Measurements from ENCODE around the gene SLC25A29. TPM values are rescaled to one million over a fixed set of nuclear protein-coding genes. Genes with fewer than 3 reads are reported as not detected.

The SLC25A29 gene
- total RNA-seq, 1 donor from 2014 or later, result 15.9 TPM

DNA sequence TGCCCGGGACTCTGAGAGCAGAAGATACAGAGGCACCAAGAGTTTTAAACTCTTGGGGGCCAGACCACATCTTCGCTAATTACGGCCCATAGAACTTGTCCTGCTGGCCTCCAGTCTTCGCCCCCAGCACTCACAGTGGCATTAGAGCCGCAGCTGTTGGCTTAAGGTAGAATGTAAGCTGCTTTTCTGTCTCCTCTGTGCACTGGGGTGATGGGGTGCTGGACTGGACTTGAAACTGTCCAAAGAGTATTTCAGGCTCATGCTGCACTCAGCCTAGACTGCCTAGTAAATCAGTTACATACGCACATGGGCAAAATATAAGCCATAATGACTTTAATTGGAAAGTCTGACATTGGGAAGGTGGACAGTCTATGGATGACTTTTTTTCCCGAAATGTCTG is 38.3 kb downstream of the SLC25A29 start:
- no peaks in the 10 kb centered on the region for H3K27me3 Mint-ChIP-seq (ENCODE audit: insufficient read depth)
- peaks cover 27% of the 10 kb centered on the region for H3K4me1 Mint-ChIP-seq (ENCODE audit: low read depth)
- H3K9me3 Mint-ChIP-seq, result no peaks in the 10 kb centered on the region
- no peak overlapping the region for H3K4me3 Mint-ChIP-seq
- H3K36me3 Mint-ChIP-seq (ENCODE audit: low read depth), result peaks cover 17% of the 10 kb centered on the region
- intact Hi-C loops (cut with micrococcal nuclease), result no loop called here
- no peak for DNase-seq (ENCODE audit: low spot score)
- no peak overlapping the region for H3K27ac Mint-ChIP-seq

GRCh38 chr14:100263141-100263540 is 43.1 kb downstream of the SLC25A29 start:
- Mint-ChIP-seq H3K27me3 (ENCODE audit: insufficient read depth) (no peaks in the 10 kb centered on the region), H3K9me3 (no peaks in the 10 kb centered on the region), H3K4me3 (no peak overlapping the region), H3K27ac (no peak overlapping the region), H3K4me1 (ENCODE audit: low read depth) (peaks cover 67% of the 10 kb centered on the region), H3K36me3 (ENCODE audit: low read depth) (peaks cover 31% of the 10 kb centered on the region)
- intact Hi-C loops (cut with micrococcal nuclease), result no loop called here
- DNase-seq (ENCODE audit: low spot score), result no peak

GRCh38 chr14:100262545-100262944 is 43.7 kb downstream of the SLC25A29 start:
- Mint-ChIP-seq H3K27ac (no peak overlapping the region), H3K4me1 (ENCODE audit: low read depth) (peaks cover 72% of the 10 kb centered on the region), H3K9me3 (no peaks in the 10 kb centered on the region), H3K27me3 (ENCODE audit: insufficient read depth) (no peaks in the 10 kb centered on the region), H3K36me3 (ENCODE audit: low read depth) (peaks cover 31% of the 10 kb centered on the region), H3K4me3 (no peak overlapping the region)
- intact Hi-C loops (cut with micrococcal nuclease), result no loop called here
- DNase-seq (ENCODE audit: low spot score), result no peak

DNA sequence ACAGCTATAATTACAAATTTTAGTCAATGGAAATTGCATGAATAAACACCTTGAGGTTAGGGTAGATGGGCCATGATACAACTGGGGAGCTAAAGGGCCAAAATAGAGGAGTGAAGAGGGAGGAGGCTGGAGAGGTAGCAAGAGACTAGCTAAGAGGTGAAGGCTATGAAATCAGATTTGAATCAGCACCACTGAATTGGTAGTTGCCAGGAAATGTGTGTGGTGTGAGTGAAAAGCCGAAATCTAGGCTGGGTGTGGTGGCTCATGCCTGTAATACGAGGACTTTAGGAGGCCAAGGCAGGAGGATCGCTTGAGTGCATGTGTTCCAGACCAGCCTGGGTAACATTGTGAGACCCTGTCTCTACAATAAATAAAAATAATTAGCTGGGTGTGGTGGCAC is 44.6 kb downstream of the SLC25A29 start:
- intact Hi-C loops (cut with micrococcal nuclease), result loop anchor here (2.0 kb wide), 1 partner anchor 15 kb away; no protein-coding TSS in a partner anchor
- H3K36me3 Mint-ChIP-seq (ENCODE audit: low read depth), result peaks cover 35% of the 10 kb centered on the region

DNA sequence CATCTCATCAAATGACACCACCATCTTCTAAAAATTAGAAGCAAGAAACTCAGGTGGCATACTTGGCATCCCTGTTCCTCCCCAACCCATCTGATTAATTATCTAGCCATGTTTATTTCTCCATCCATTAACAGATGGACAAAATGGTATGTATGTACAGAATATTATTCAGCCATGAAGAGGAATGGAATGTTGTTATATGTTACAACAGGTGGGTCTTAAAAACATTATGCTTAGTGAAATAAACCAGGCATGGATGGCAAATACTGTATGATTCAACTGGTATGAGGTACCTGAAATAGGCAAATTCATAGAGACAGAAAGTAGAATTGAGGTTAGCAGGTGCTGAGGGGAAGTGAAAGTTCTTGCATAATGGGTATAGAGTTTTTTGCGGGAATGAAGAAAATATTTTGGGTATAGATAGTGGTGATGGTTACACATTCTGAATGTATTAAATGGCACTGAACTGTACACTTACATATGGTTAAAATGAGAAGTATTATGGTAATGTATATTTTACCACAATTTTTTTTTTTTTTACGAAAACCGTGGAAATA is 49.8 kb downstream of the SLC25A29 start:
- no peak overlapping the region for H3K4me3 Mint-ChIP-seq
- intact Hi-C loops (cut with micrococcal nuclease), result no loop called here
- peaks cover 74% of the 10 kb centered on the region for H3K4me1 Mint-ChIP-seq (ENCODE audit: low read depth)
- no peak overlapping the region for H3K27ac Mint-ChIP-seq
- DNase-seq (ENCODE audit: low spot score), result no peak
- H3K27me3 Mint-ChIP-seq (ENCODE audit: insufficient read depth), result no peaks in the 10 kb centered on the region
- no peaks in the 10 kb centered on the region for H3K9me3 Mint-ChIP-seq
- peaks cover 13% of the 10 kb centered on the region for H3K36me3 Mint-ChIP-seq (ENCODE audit: low read depth)

More for the DNA sequence above, 44.6 kb downstream of the SLC25A29 start:
- H3K27ac Mint-ChIP-seq, result peak overlapping the region; percentile 83
- peak overlapping the region; percentile 8 for H3K4me3 Mint-ChIP-seq
- H3K27me3 Mint-ChIP-seq (ENCODE audit: insufficient read depth), result no peaks in the 10 kb centered on the region
- DNase-seq (ENCODE audit: low spot score), result no peak
- peaks cover 76% of the 10 kb centered on the region for H3K4me1 Mint-ChIP-seq (ENCODE audit: low read depth)
- no peaks in the 10 kb centered on the region for H3K9me3 Mint-ChIP-seq

- Mint-ChIP-seq H3K4me3 (no peak overlapping the region), H3K27me3 (ENCODE audit: insufficient read depth) (no peaks in the 10 kb centered on the region), H3K27ac (no peak overlapping the region), H3K9me3 (no peaks in the 10 kb centered on the region), H3K36me3 (ENCODE audit: low read depth) (peaks cover 12% of the 10 kb centered on the region), H3K4me1 (ENCODE audit: low read depth) (peaks cover 57% of the 10 kb centered on the region)
- intact Hi-C loops (cut with micrococcal nuclease), result no loop called here
- DNase-seq (ENCODE audit: low spot score), result no peak
Observed at GRCh38 chr14:100252684-100253083, 53.6 kb downstream of the SLC25A29 start.

- no peak overlapping the region for H3K4me3 Mint-ChIP-seq
- DNase-seq (ENCODE audit: low spot score), result no peak
- H3K9me3 Mint-ChIP-seq, result no peaks in the 10 kb centered on the region
- no peaks in the 10 kb centered on the region for H3K27me3 Mint-ChIP-seq (ENCODE audit: insufficient read depth)
- peaks cover 7% of the 10 kb centered on the region for H3K36me3 Mint-ChIP-seq (ENCODE audit: low read depth)
- intact Hi-C loops (cut with micrococcal nuclease), result no loop called here
- no peak overlapping the region for H3K27ac Mint-ChIP-seq
- H3K4me1 Mint-ChIP-seq (ENCODE audit: low read depth), result peaks cover 56% of the 10 kb centered on the region
Observed at GRCh38 chr14:100250732-100251465, 55.3 kb downstream of the SLC25A29 start.

DNA sequence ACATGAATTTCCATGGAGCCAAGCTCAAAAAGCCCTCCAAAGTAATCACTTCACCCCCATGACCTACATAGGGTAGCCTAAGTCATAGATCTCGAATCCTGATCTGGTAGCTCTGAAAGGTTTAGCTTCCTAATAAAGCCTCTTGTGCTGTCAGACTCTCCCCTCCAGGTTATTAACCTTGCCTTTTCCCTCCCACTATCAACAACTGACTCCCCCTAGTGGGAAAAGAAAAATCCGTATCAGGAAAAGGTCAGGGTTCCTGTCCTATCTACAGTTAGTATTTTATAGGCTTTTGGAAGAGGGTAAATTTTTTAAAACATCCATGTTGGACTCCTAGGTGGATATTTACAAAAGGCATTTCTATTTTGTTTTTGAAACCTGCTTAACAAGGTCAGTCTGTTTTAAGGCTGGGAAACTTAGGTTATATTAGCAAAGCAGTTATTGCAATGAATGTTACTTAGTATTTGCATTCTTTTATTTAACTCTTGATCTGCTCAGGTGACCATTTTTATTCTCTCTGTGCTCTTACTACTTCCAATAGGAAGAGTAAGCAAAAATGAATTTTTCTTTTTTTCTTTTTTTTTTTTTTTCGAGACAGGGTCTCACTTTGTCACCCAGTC is 59.3 kb downstream of the SLC25A29 start:
- Mint-ChIP-seq H3K4me3 (no peak overlapping the region), H3K36me3 (ENCODE audit: low read depth) (peaks cover 13% of the 10 kb centered on the region), H3K9me3 (no peaks in the 10 kb centered on the region), H3K27me3 (ENCODE audit: insufficient read depth) (no peaks in the 10 kb centered on the region), H3K4me1 (ENCODE audit: low read depth) (peaks cover 49% of the 10 kb centered on the region), H3K27ac (peak overlapping the region; percentile 27)
- no peak for DNase-seq (ENCODE audit: low spot score)
- intact Hi-C loops (cut with micrococcal nuclease), result loop anchor here (2.0 kb wide), 1 partner anchor 14 kb away; no protein-coding TSS in a partner anchor

DNA sequence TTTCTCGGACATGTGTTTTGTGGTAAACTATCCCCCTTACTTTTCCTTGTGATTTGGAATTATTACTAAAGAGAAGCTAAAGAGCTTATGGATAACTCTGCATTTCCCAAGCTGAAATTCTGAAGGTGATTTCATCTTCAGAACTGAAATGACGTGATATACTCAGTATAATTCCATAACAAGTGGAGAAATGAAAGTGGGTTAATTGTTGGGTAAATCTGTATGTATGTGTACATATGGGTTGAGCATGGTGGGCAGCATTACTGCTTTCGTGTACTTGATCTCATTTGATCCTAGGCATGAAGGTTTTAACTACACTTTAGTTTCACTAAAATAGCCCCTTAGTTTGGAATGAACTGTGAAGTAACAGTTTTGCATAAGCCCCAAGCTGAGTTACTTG is 63.2 kb downstream of the SLC25A29 start:
- H3K4me1 Mint-ChIP-seq (ENCODE audit: low read depth), result peaks cover 44% of the 10 kb centered on the region
- peaks cover 20% of the 10 kb centered on the region for H3K36me3 Mint-ChIP-seq (ENCODE audit: low read depth)
- no peak for DNase-seq (ENCODE audit: low spot score)
- no peaks in the 10 kb centered on the region for H3K9me3 Mint-ChIP-seq
- no peak overlapping the region for H3K27ac Mint-ChIP-seq
- intact Hi-C loops (cut with micrococcal nuclease), result no loop called here
- no peaks in the 10 kb centered on the region for H3K27me3 Mint-ChIP-seq (ENCODE audit: insufficient read depth)
- peak overlapping the region; percentile 92 for H3K4me3 Mint-ChIP-seq

DNA sequence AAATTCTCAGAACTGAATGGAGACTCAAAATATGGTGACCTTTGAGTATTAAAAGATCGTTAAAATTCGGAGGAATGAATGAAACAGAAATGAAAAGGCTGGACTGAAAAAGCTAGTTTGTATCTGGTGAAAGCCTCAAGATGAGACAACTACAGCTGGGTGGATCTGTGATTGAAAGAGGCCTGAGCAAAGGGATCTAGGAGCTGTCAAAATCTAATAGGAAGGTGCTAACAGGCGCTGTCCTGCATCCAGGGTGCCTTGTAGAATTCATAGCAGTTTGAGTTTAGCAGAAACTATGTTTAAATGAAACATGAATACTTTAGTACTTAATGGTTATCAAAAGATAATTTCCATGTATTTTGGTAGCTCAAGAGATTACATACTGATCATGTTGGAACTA is 65.0 kb downstream of the SLC25A29 start:
- H3K27ac Mint-ChIP-seq, result peak overlapping the region; percentile 90

More for the DNA sequence above, 65.0 kb downstream of the SLC25A29 start:
- no peak for DNase-seq (ENCODE audit: low spot score)
- Mint-ChIP-seq H3K4me1 (ENCODE audit: low read depth) (peaks cover 47% of the 10 kb centered on the region), H3K9me3 (no peaks in the 10 kb centered on the region), H3K27me3 (ENCODE audit: insufficient read depth) (no peaks in the 10 kb centered on the region), H3K4me3 (peak overlapping the region; percentile 92), H3K36me3 (ENCODE audit: low read depth) (peaks cover 24% of the 10 kb centered on the region)
- intact Hi-C loops (cut with micrococcal nuclease), result no loop called here

Other genes starting within 250 kb of the SLC25A29 start
- 290 and 309 TPM in 2 replicates for gene EVL, start 241.0 kb downstream of the SLC25A29 start, total RNA-seq
- gene DEGS2, start 146.8 kb downstream of the SLC25A29 start, total RNA-seq, result 0.31 and 1.1 TPM in 2 replicates
- gene YY1, start 67.3 kb downstream of the SLC25A29 start, total RNA-seq, result 109 and 110 TPM in 2 replicates
- gene SLC25A47, start 16.9 kb upstream of the SLC25A29 start, total RNA-seq, result not detected in 2 replicates
- 7.4 and 9.5 TPM in 2 replicates for gene WDR25, start 70.0 kb upstream of the SLC25A29 start, total RNA-seq

All from activated T-helper 1 cell treated with anti-CD3 and anti-CD28 coated beads, Interleukin-12 subunit alpha, Interleukin-12 subunit beta, Interleukin-2, Interleukin-4 antibody, amounts not matched to agents 30 ng/mL and 10 ng/mL and 1 ng/mL, durations not matched to agents 14 hours and 24 hours and 36 hours (primary cell).